ENCODE results near the gene USP6NL. TPM values are rescaled to one million over a fixed set of nuclear protein-coding genes. Genes with fewer than 3 reads are reported as not detected.
A peak's percentile ranks its signal among the peaks of the same experiment; 100 is the strongest.

Gene USP6NL
- total RNA-seq, 1 experiment from 2014 or later = 27.5 TPM

GRCh38 chr10:11609492-11610093, 1.9 kb downstream of the USP6NL start:
- Mint-ChIP-seq H3K9me3 (ENCODE audit: low read depth, unreplicated experiment) (no peaks in the 10 kb centered on the region), H3K4me3 (ENCODE audit: low read depth, unreplicated experiment) (peak overlapping the region; percentile 78), H3K27me3 (ENCODE audit: unreplicated experiment) (no peaks in the 10 kb centered on the region), H3K36me3 (ENCODE audit: insufficient read depth, unreplicated experiment) (peaks cover 28% of the 10 kb centered on the region), H3K27ac (ENCODE audit: unreplicated experiment) (peak overlapping the region; percentile 73), H3K4me1 (ENCODE audit: low read depth, unreplicated experiment) (peaks cover 33% of the 10 kb centered on the region)
- CTCF ChIA-PET = interaction anchor here (0.6 to 1.3 kb wide), 4 partner anchors 54 to 140 kb away, joined by 3 to 9 read pairs (median 4); no protein-coding TSS in a partner anchor
- TF ChIP-seq CTCF (IDR thresholded peaks at IDR 0.05; ENCODE audit: unreplicated experiment) = no peak
- BruUV-seq (replicated peaks) = TSS peak; percentile 34
- no peak for DNase-seq
- intact Hi-C loops (cut with micrococcal nuclease; ENCODE audit: unreplicated experiment) = loop anchor here (2.0 to 5.0 kb wide), 3 partner anchors 57 to 92 kb away; no protein-coding TSS in a partner anchor

- no peak for TF ChIP-seq CTCF (IDR thresholded peaks at IDR 0.05; ENCODE audit: unreplicated experiment)
- no peaks in the 10 kb centered on the region for H3K27me3 Mint-ChIP-seq (ENCODE audit: unreplicated experiment)
- H3K4me1 Mint-ChIP-seq (ENCODE audit: low read depth, unreplicated experiment) = peaks cover 36% of the 10 kb centered on the region
- H3K36me3 Mint-ChIP-seq (ENCODE audit: insufficient read depth, unreplicated experiment) = peaks cover 28% of the 10 kb centered on the region
- H3K27ac Mint-ChIP-seq (ENCODE audit: unreplicated experiment) = peak overlapping the region; percentile 73
- CTCF ChIA-PET = interaction anchor here (0.6 to 1.3 kb wide), 3 partner anchors 54 to 141 kb away, joined by 3 to 9 read pairs (median 3); no protein-coding TSS in a partner anchor
- intact Hi-C loops (cut with micrococcal nuclease; ENCODE audit: unreplicated experiment) = loop anchor here (5.0 kb wide), 2 partner anchors 57 to 92 kb away; no protein-coding TSS in a partner anchor
- H3K9me3 Mint-ChIP-seq (ENCODE audit: low read depth, unreplicated experiment) = no peaks in the 10 kb centered on the region
- peak overlapping the region; percentile 78 for H3K4me3 Mint-ChIP-seq (ENCODE audit: low read depth, unreplicated experiment)
- BruUV-seq (replicated peaks) = no TSS peak
- no peak for DNase-seq
Observed at GRCh38 chr10:11609052-11609451, 2.4 kb downstream of the USP6NL start.

- no peaks in the 10 kb centered on the region for H3K9me3 Mint-ChIP-seq (ENCODE audit: low read depth, unreplicated experiment)
- H3K27me3 Mint-ChIP-seq (ENCODE audit: unreplicated experiment) = no peaks in the 10 kb centered on the region
- TF ChIP-seq CTCF (IDR thresholded peaks at IDR 0.05; ENCODE audit: unreplicated experiment) = no peak
- no peak for DNase-seq
- intact Hi-C loops (cut with micrococcal nuclease; ENCODE audit: unreplicated experiment) = loop anchor here (5.0 kb wide), 2 partner anchors 56 to 91 kb away; no protein-coding TSS in a partner anchor
- H3K27ac Mint-ChIP-seq (ENCODE audit: unreplicated experiment) = peak overlapping the region; percentile 73
- H3K4me3 Mint-ChIP-seq (ENCODE audit: low read depth, unreplicated experiment) = peak overlapping the region; percentile 78
- peaks cover 28% of the 10 kb centered on the region for H3K36me3 Mint-ChIP-seq (ENCODE audit: insufficient read depth, unreplicated experiment)
- BruUV-seq (replicated peaks) = no TSS peak
- peaks cover 43% of the 10 kb centered on the region for H3K4me1 Mint-ChIP-seq (ENCODE audit: low read depth, unreplicated experiment)
- CTCF ChIA-PET = interaction anchor here (0.5 to 1.3 kb wide), 4 partner anchors 56 to 118 kb away, joined by 3 to 6 read pairs (median 4); no protein-coding TSS in a partner anchor
Observed at GRCh38 chr10:11608159-11609013, 3.1 kb downstream of the USP6NL start.

GRCh38 chr10:11605807-11606408, 5.5 kb downstream of the USP6NL start:
- H3K27ac Mint-ChIP-seq (ENCODE audit: unreplicated experiment) = peak overlapping the region; percentile 5
- H3K9me3 Mint-ChIP-seq (ENCODE audit: low read depth, unreplicated experiment) = no peaks in the 10 kb centered on the region
- H3K4me1 Mint-ChIP-seq (ENCODE audit: low read depth, unreplicated experiment) = peaks cover 50% of the 10 kb centered on the region
- peaks cover 24% of the 10 kb centered on the region for H3K36me3 Mint-ChIP-seq (ENCODE audit: insufficient read depth, unreplicated experiment)
- no peak for TF ChIP-seq CTCF (IDR thresholded peaks at IDR 0.05; ENCODE audit: unreplicated experiment)
- BruUV-seq (replicated peaks) = no TSS peak
- CTCF ChIA-PET = interaction anchor here (0.7 kb wide), 1 partner anchor 264 kb away, joined by 3 read pairs; no protein-coding TSS in a partner anchor
- intact Hi-C loops (cut with micrococcal nuclease; ENCODE audit: unreplicated experiment) = loop anchor here (5.0 kb wide), 2 partner anchors 54 to 89 kb away; no protein-coding TSS in a partner anchor
- no peak overlapping the region for H3K4me3 Mint-ChIP-seq (ENCODE audit: low read depth, unreplicated experiment)
- no peak for DNase-seq
- no peaks in the 10 kb centered on the region for H3K27me3 Mint-ChIP-seq (ENCODE audit: unreplicated experiment)

Data from Calu3 (cell line).